SU-DHL-6 (cell line): Measurements from ENCODE around the gene GPR68.
A peak's percentile ranks its signal among the peaks of the same experiment; 100 is the strongest.
"Not testable (repeated sequence)": the region's sequence is repeated elsewhere in the genome, so short reads cannot be mapped to it uniquely, and the experiment has no call there.

ENCODE experiments used
- H2AFZ ChIP-seq: fragments of 200-600 bp; sonication (generic); 2 replicates; pipeline ENCODE4 v1.6.1; 2014; ENCODE audit warnings: low read depth, mild to moderate bottlenecking, moderate library complexity, mixed read lengths, antibody characterized with exemption, low read length; ENCODE audit not compliant: severe bottlenecking
- H3F3A ChIP-seq: fragments of 200-600 bp; shearing (Covaris generic); 2 replicates; pipeline ENCODE4 v1.6.0; 2016; ENCODE audit warnings: antibody characterized with exemption, mild to moderate bottlenecking; ENCODE audit not compliant: insufficient read depth
- H3K27ac ChIP-seq: fragments of 200-600 bp; sonication (generic); 2 replicates; pipeline ENCODE4 v1.5.1; 2016; ENCODE audit warnings: low read depth, mild to moderate bottlenecking, low read length, moderate library complexity, mixed read lengths
- H3K27me3 ChIP-seq: fragments of 200-600 bp; sonication (generic), shearing (Covaris generic); 2 replicates; pipeline ENCODE4 v1.6.0; 2014; ENCODE audit warnings: mild to moderate bottlenecking, low read length
- H3K36me3 ChIP-seq: fragments of 200-600 bp; sonication (generic); 2 replicates; pipeline ENCODE4 v1.6.1; 2014; ENCODE audit warnings: mild to moderate bottlenecking, low read length, mixed read lengths
- H3K4me2 ChIP-seq: fragments of 300-600, 200-600 bp; shearing (Covaris generic), sonication (generic); 2 replicates; pipeline ENCODE4 v1.6.0; 2014; ENCODE audit warnings: low read length, low read depth, mild to moderate bottlenecking; ENCODE audit not compliant: poor library complexity, severe bottlenecking
- H3K4me3 ChIP-seq: fragments of 200-600 bp; sonication (generic); 2 replicates; pipeline ENCODE4 v1.5.1; 2014; ENCODE audit warnings: antibody characterized with exemption, low read length, mild to moderate bottlenecking, mixed read lengths; ENCODE audit not compliant: insufficient read depth, poor library complexity, severe bottlenecking
- H3K79me2 ChIP-seq: fragments of 200-600 bp; sonication (generic); 2 replicates; pipeline ENCODE4 v1.6.1; 2014; ENCODE audit warnings: mild to moderate bottlenecking, low read length, moderate library complexity; ENCODE audit not compliant: insufficient read depth
- H3K9ac ChIP-seq: fragments of 200-600 bp; sonication (generic); 2 replicates; pipeline ENCODE4 v1.7.0; 2014; ENCODE audit warnings: mild to moderate bottlenecking, low read length
- H3K9me2 ChIP-seq: fragments of 200-600 bp; sonication (generic); replicated peaks from 2 replicates; pipeline ENCODE4 v1.6.1; 2014; ENCODE audit warnings: low read length; ENCODE audit not compliant: insufficient read depth
- H3K9me3 ChIP-seq: fragments of 200-600 bp; sonication (generic); 2 replicates; pipeline ENCODE4 v1.6.1; 2014; ENCODE audit warnings: low read length, mixed read lengths; ENCODE audit not compliant: insufficient read depth
- H4K20me1 ChIP-seq: fragments of 200-600 bp; sonication (generic); 2 replicates; pipeline ENCODE4 v1.6.1; 2014; ENCODE audit warnings: low read depth, mild to moderate bottlenecking, antibody characterized with exemption, low read length, moderate library complexity, mixed read lengths
- EZH2phosphoT487 ChIP-seq: fragments of 200-600 bp; sonication (generic), shearing (Covaris generic); conservative IDR thresholded peaks from 2 replicates; pipeline ENCODE4 v1.6.1; 2018; ENCODE audit warnings: mild to moderate bottlenecking, antibody characterized with exemption, low read length, moderate library complexity, mixed read lengths
- TF ChIP-seq, protein P1 (sequence below): fragments of 200-600 bp; sonication (generic); IDR thresholded peaks from one replicate; pipeline ENCODE4 v1.5.1; 2017; ENCODE audit warnings: antibody characterized with exemption, mild to moderate bottlenecking, low read length, moderate library complexity; ENCODE audit not compliant: insufficient read depth, poor library complexity, severe bottlenecking

Gene GPR68

DNA sequence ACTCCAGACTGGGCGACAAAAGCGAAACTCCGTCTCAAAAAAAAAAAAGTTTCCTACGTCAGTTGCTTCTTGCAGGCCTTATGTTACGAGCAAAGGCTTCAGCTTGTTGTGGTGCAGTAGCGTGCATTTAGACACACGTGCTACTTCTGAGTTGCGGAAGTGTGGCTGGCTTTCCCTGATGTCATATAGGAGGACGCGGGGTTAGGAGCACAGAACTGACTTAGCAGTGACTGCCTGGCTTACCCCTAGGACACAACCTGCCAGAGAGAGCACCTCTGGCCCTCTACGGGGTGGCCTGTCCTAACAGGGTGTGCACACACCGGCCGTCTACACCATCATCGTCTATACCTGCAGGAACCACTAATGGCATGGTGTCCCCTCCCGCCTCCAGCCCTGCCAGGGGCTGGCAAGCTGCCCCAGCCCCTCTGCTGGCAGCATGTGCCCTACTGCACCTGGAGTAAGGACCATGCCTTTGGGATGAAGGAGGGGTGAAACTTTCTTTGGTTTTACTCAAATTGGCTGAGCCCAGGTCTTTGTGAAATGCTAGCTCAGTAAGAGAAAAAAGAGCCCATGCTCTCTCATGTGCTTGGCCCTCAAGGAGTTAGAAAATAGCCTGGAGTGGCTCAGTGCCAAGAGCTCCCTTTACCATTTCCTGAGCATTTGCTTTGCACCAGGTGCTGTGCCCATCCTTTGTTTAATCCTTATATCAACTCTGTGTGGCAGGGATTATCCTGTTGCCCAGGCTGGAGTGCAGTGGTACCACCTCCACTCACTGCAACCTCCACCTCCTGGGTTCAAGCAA is 1.7 kb upstream of the GPR68 start:
- no peaks in the 10 kb centered on the region for H3K27me3 ChIP-seq
- no peaks in the 10 kb centered on the region for H3K79me2 ChIP-seq

DNA sequence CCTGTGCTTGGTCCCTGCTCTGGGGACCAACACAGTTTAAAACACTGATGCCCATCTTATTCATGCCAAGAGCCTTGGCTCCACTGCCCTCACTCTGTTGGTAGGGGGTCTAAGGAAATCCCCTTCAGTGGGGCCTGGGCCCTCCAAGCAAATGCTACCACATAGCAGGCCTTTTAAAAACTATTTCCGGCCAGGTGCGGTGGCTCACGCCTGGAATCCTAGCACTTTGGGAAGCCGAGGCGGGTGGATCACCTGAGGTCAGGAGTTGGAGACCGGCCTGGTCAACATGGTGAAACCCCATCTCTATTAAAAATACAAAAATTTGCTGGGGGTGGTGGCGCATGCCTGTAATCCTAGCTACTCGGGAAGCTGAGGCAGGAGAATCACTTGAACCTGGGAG is 1.1 kb upstream of the GPR68 start:
- not testable (repeated sequence) for H4K20me1 ChIP-seq

More for the DNA sequence above, 1.7 kb upstream of the GPR68 start:
- Histone ChIP-seq H4K20me1 (no peaks in the 10 kb centered on the region), H2AFZ (no peak overlapping the region), H3K9ac (no peak overlapping the region), H3K27ac (no peak overlapping the region), H3F3A (peaks cover 4% of the 10 kb centered on the region; the same call in 1 of the 2 replicates), H3K36me3 (no peaks in the 10 kb centered on the region), H3K4me2 (no peak overlapping the region), H3K9me3 (no peaks in the 10 kb centered on the region), H3K9me2 (no peaks in the 10 kb centered on the region), H3K4me3 (no peak overlapping the region)
- TF ChIP-seq, protein P1, sequence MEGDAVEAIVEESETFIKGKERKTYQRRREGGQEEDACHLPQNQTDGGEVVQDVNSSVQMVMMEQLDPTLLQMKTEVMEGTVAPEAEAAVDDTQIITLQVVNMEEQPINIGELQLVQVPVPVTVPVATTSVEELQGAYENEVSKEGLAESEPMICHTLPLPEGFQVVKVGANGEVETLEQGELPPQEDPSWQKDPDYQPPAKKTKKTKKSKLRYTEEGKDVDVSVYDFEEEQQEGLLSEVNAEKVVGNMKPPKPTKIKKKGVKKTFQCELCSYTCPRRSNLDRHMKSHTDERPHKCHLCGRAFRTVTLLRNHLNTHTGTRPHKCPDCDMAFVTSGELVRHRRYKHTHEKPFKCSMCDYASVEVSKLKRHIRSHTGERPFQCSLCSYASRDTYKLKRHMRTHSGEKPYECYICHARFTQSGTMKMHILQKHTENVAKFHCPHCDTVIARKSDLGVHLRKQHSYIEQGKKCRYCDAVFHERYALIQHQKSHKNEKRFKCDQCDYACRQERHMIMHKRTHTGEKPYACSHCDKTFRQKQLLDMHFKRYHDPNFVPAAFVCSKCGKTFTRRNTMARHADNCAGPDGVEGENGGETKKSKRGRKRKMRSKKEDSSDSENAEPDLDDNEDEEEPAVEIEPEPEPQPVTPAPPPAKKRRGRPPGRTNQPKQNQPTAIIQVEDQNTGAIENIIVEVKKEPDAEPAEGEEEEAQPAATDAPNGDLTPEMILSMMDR, result no peak
- TF ChIP-seq EZH2phosphoT487, result no peak

DNA sequence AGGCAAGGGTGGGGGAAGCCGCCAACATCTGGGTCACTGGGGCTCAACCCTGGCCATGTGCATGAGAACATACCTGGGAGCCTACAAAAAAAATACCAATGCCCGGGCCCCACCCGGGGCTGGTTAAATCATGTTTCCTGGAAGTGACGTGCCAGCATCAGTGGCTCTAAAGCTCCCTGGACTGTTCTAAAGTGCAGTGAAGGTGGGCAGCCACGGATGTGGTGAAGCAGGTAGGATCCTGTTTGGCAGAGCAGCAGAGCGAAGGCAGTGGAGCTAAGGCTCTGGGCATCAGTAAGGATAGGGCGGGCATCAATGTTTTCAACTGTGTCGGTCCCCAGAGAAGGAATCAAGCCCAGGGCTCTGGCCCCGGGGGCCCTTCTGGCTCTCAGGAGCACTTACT is 525 bp upstream of the GPR68 start:
- Histone ChIP-seq H2AFZ (no peak overlapping the region), H3K79me2 (no peaks in the 10 kb centered on the region), H3K27ac (no peak overlapping the region), H3K4me3 (no peak overlapping the region), H3K27me3 (no peaks in the 10 kb centered on the region), H4K20me1 (no peaks in the 10 kb centered on the region), H3K9ac (no peak overlapping the region), H3K9me3 (no peaks in the 10 kb centered on the region), H3K4me2 (no peak overlapping the region), H3K9me2 (no peaks in the 10 kb centered on the region), H3K36me3 (no peaks in the 10 kb centered on the region), H3F3A (0 out of 2 replicates have a peak, but pooled peaks cover 4% of the 10 kb centered on the region)
- no peak for TF ChIP-seq EZH2phosphoT487
- TF ChIP-seq, protein P1, result no peak

More for the DNA sequence above, 1.1 kb upstream of the GPR68 start:
- not testable (repeated sequence) for H3K9me3 ChIP-seq, H3K36me3 ChIP-seq, H2AFZ ChIP-seq, H3K9me2 ChIP-seq, H3K9ac ChIP-seq, H3K27ac ChIP-seq, H3F3A ChIP-seq, H3K4me3 ChIP-seq, H3K4me2 ChIP-seq, H3K79me2 ChIP-seq, H3K27me3 ChIP-seq

DNA sequence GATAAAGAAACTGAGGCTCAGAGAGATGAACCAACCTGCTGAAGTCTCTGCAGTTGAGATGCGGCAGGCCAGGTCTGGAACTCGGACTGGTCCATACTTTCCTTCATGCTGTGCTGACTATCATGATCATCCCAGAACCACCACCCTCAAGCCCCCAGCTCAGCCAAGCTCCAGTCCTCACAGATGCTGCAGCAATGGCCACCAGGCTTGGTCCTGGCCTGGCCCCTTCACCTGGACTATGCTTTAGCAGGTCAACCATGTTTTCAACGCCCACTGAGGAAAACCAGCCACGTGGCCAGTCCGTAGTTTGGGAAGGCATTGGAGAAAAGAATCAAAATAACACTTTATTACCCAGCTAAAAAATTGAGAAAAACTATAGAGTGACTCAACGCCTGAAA is 1.4 kb downstream of the GPR68 start:
- Histone ChIP-seq H3K36me3 (no peaks in the 10 kb centered on the region), H3K27ac (peak overlapping the region; percentile 54), H3K4me3 (peak overlapping the region; percentile 2), H3F3A (0 out of 2 replicates have a peak, but pooled peaks cover 4% of the 10 kb centered on the region), H3K4me2 (peak overlapping the region; percentile 49), H3K79me2 (no peaks in the 10 kb centered on the region), H3K9me2 (no peaks in the 10 kb centered on the region), H3K9me3 (no peaks in the 10 kb centered on the region), H3K9ac (peak overlapping the region; percentile 19; the same call in 1 of the 2 replicates), H3K27me3 (no peaks in the 10 kb centered on the region), H4K20me1 (no peaks in the 10 kb centered on the region), H2AFZ (no peak overlapping the region)
- TF ChIP-seq, protein P1, result no peak
- no peak for TF ChIP-seq EZH2phosphoT487
